H1 (cell line): Measurements from ENCODE around the gene TLR9.

Source experiments
- ASH2L ChIP-seq: fragments of 200-600, 300-600 bp; sonication (generic); IDR thresholded peaks from one replicate; pipeline ENCODE4 v1.7.1; 2017; ENCODE audit warnings: low read length
- ATF3 ChIP-seq: IDR thresholded peaks from 2 replicates; pipeline ENCODE4 v1.6.1; 2011; ENCODE audit warnings: low read depth, mild to moderate bottlenecking, low read length; ENCODE audit not compliant: insufficient read depth
- BCL11A ChIP-seq, 2 experiments: IDR thresholded peaks; one replicate each; pipeline ENCODE4 v1.6.1; 2011; ENCODE audit warnings: low read depth in 2 of 2, low read length in 2 of 2, mild to moderate bottlenecking in 2 of 2
- CEBPB ChIP-seq: IDR thresholded peaks from 2 replicates; pipeline ENCODE4 v1.6.1; 2012; ENCODE audit warnings: low read depth, low read length
- CTCF ChIP-seq, 3 experiments: IDR thresholded peaks; 1 replicate in 2 of 3; 2 replicates in 1 of 3; pipeline versions ENCODE4 v1.5.1 to v1.6.1; 2011; ENCODE audit warnings: low read length in 3 of 3, mild to moderate bottlenecking in 3 of 3, inconsistent platforms in 2 of 3, low read depth in 1 of 3, moderate library complexity in 1 of 3; ENCODE audit not compliant: insufficient read depth in 1 of 3; ENCODE audit errors: control extremely low read depth in 1 of 3
- JUN ChIP-seq: IDR thresholded peaks from 2 replicates; pipeline ENCODE4 v1.6.1; 2011; ENCODE audit warnings: low read depth, mild to moderate bottlenecking, improper control_type of control experiment, low read length
- JUND ChIP-seq: IDR thresholded peaks from 2 replicates; pipeline ENCODE4 v1.6.1; 2011; ENCODE audit warnings: mild to moderate bottlenecking, improper control_type of control experiment, low read length
- MAFK ChIP-seq: IDR thresholded peaks from 2 replicates; pipeline ENCODE4 v1.6.1; 2012; ENCODE audit warnings: low read depth, mild to moderate bottlenecking, improper control_type of control experiment, low read length
- MAX ChIP-seq: IDR thresholded peaks from 2 replicates; pipeline ENCODE4 v1.6.1; 2012; ENCODE audit warnings: inconsistent platforms
- SIX5 ChIP-seq: IDR thresholded peaks from 2 replicates; pipeline ENCODE4 v1.6.1; 2011; ENCODE audit warnings: mild to moderate bottlenecking, low read depth, low read length
- YY1 ChIP-seq: IDR thresholded peaks from 2 replicates; pipeline ENCODE4 v1.6.1; 2011; ENCODE audit warnings: low read depth, mild to moderate bottlenecking, low read length

- TF ChIP-seq JUN (no peak), CTCF (IDR thresholded peaks at IDR 0.05; ENCODE audit: control extremely low read depth in 1 of 3, insufficient read depth in 1 of 3, low read depth in 1 of 3, low read length in 3 of 3) (no peak), ASH2L (no peak), SIX5 (no peak), YY1 (no peak), ATF3 (no peak), MAFK (no peak), CEBPB (no peak), JUND (no peak), BCL11A (IDR thresholded peaks at IDR 0.05; ENCODE audit: low read depth in 2 of 2, low read length in 2 of 2) (no peak), MAX (no peak)
Measured at GRCh38 chr3:52202384-52203077, 22.9 kb downstream of the TLR9 start.
